Cardiac fibroblast (primary cell): ENCODE results near the gene KDSR.

Source experiments
- DNase-seq, 2 donors: peaks; one replicate each; pipeline versions ENCODE4 v3.0.0 to v3.0.0-alpha.2; 2010; ENCODE audit warnings: low read depth in 2 of 2
- H3K4me3 ChIP-seq, 2 donors: replicated peaks in 1 of 2; 1 replicate in 1 of 2; 2 replicates in 1 of 2; pipeline ENCODE4 v1.5.1; 2011; ENCODE audit warnings: low read depth in 2 of 2, low read length in 2 of 2, mild to moderate bottlenecking in 2 of 2, moderate library complexity in 1 of 2
- TF ChIP-seq, protein P1 (sequence below): IDR thresholded peaks from one replicate; pipeline ENCODE4 v1.5.1; 2011; ENCODE audit warnings: low read depth, mild to moderate bottlenecking, low read length, inconsistent platforms

KDSR gene

DNA sequence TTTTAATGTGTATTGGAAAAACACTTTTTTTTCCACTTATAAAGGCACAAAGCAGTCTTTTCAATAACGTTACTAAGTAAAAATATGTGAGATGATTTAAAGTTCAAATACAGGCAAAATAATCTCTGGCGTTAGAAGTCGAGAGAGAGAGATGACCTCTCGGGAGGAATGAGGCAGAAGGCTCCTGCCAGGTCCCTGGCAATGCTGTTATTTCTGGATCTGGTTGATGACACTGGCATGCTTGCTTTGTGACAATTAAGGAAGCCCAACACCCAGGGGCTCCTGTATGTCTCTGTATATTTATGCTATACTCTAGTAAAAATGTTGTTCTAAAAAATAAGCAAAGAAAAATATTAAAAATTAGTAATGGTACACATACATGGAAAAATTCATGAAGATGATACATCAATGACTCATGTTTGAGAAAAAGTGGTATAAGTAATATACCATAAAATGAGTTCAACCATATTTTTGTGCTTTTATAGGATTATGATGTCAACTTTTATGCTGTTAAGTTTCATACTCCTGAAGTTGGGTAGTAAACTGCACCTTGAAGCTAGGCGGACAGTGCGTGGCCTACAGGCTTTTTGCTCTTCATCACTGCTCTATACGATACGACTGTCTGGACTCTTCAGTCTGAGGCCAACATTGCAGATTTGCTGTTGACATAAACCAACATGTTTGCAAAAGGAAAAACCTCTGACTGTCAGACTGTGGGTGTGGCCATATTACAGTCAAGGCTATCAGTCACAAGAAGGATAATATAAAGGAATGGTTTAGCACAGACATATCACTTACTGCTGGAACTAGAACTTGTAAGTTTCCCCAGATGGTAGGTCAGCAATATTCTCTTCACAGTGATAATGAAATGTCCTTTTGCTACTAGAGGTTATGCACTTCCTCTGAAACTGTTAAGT lies 35.5 kb upstream of the KDSR start:
- DNase-seq: peak in 1 of 2 donors; percentile 3
- TF ChIP-seq, protein P1, sequence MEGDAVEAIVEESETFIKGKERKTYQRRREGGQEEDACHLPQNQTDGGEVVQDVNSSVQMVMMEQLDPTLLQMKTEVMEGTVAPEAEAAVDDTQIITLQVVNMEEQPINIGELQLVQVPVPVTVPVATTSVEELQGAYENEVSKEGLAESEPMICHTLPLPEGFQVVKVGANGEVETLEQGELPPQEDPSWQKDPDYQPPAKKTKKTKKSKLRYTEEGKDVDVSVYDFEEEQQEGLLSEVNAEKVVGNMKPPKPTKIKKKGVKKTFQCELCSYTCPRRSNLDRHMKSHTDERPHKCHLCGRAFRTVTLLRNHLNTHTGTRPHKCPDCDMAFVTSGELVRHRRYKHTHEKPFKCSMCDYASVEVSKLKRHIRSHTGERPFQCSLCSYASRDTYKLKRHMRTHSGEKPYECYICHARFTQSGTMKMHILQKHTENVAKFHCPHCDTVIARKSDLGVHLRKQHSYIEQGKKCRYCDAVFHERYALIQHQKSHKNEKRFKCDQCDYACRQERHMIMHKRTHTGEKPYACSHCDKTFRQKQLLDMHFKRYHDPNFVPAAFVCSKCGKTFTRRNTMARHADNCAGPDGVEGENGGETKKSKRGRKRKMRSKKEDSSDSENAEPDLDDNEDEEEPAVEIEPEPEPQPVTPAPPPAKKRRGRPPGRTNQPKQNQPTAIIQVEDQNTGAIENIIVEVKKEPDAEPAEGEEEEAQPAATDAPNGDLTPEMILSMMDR: no peak
- H3K4me3 ChIP-seq: no peak overlapping the region

DNA sequence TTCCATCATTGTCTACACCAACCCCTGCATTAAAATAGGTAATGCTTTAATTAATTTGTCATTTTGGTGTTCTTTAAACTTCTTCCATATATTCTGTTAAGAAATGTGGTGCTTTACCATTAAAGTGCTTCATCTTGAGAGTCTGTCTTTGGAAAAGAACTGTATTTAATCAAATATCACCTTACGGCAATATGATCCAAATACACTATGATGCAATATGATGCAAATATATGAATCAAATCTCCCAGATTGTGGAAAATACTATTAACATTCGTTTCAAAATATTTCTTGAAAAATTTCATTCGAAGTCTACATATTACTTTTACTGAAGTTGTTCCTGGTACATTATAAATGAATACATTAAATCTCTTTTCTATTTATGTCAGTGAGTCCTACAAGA lies 32.3 kb upstream of the KDSR start:
- TF ChIP-seq, protein P1: no peak
- H3K4me3 ChIP-seq: no peak overlapping the region
- DNase-seq: no peak

DNA sequence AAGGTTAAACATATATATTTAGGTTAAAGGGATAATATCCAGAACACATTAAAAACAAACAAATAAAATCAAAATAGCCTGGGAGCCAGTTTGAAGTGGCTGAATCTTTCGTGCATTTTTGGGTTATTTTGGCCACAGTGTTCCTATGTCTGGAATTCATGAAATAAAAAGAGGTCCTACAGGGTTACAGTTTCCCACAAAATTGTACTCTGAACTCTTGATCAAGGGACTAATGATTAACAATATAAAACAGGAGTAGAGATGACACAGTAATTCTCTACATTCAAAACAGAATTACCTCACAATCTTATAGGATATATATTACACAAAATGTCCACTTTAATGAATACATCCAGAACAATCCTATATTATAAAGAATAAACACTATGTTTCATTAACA lies 30.3 kb upstream of the KDSR start:
- DNase-seq: no peak
- H3K4me3 ChIP-seq: no peak overlapping the region
- TF ChIP-seq, protein P1: no peak

DNA sequence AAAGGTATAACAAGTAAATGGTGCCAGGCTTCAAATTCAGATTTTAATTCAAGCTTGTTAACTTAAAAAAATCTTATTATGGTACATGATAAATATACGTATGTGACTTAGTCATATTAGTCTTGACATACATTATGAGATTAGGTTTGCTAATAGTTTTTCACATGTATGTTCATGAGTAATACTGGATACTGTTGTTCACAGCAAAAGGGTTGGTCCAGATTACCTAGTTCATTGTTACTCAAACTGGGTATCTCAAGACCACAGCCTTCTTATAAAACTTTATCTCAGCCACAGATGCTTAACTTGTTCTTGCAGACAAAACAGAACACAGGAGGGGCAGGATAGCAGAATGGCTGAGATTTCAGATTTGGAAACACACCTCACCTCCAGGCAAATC lies 28.5 kb upstream of the KDSR start:
- TF ChIP-seq, protein P1: no peak
- H3K4me3 ChIP-seq: no peak overlapping the region
- no peak for DNase-seq

DNA sequence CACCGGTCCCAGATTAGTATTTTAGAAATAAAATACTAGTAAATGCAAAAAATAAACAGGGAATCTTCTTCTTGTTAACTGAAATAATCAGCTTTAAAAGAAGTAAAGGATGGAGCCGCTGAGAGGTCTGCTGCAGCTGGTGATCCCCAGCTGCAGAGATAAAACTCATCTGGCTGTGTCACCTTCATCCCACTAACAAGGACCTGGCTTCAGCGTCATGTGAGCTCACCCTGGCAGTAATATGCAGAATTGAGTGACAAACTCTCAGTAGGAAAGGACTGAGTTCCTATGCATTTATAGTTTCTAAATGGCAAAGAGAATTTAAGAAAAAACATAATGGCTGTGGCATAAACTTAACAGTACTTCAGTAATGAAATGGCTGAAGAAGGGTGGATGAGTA lies 27.9 kb upstream of the KDSR start:
- no peak for DNase-seq
- no peak overlapping the region for H3K4me3 ChIP-seq
- TF ChIP-seq, protein P1: no peak

DNA sequence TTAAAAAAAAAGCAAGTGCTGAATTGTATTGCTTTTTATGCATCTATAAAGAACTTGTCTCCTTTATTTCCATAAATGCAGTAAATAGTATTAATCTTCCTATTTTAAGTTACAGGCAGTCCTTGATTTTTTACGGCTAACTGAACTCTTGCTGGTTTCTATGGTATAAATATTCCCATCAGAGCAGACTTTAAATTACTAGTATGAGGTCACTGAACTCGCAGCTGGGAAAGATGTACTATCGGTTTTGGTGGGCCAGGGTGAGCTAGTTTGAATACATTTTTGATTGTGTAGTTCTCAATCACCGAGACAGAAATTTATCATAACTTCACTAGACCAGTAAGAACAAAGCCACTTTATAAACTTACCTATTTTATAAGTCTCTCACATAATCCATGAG lies 20.9 kb upstream of the KDSR start:
- no peak overlapping the region for H3K4me3 ChIP-seq
- TF ChIP-seq, protein P1: no peak
- DNase-seq: no peak
